NCI-H345 treated with DMSO at 0.1 percent for 48 hours (cell line): ENCODE data around the gene PSMB5.

Experiments used
- DNase-seq: peaks from one replicate; lab custom pipeline; 2025; ENCODE audit not compliant: unreplicated experiment; lab: John Stamatoyannopoulos, UW

The PSMB5 gene

DNA sequence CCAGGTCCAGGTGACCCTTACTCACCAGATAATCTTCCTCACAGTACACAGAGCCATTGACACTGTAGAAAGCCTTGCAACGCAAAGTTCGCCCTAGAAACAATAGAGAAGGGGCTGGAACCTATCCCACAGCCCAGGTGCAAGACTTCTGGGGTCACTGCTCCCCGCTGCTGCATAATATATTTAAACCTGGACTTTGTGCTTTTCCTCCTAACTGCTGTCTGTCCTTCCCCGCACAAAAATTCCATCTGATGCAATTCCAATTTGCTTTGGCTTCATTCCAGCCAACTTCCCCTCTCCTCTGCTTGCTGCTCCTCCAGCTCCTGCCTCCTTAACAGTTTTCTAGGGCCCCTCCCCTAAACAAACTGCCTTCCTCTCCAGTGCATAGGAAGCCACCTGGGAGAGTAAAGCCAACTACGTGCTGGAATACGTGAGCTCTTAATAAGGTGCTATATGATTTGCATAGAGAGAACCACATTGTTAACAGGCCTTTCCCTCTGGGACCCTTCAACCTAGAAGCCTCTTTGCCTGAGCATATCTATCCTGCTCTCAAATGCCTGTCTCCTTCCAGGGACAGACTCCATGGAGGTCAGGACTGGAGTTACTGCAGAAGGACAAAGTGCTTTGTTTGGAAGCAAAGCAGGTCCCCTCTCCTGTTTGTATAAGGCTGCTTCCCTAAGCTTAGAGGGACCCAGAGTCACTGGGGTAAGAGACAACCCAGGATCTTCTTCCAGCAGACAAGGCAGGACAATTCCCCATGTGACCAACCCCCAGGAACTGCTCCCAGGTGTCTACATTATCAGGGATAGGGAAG lies 57.9 kb downstream of the PSMB5 start:
- DNase-seq = no peak
